Liver (tissue), 3 donors: ENCODE data around the gene VPS35L.
A peak's percentile ranks its signal among the peaks of the same experiment; 100 is the strongest.

Experiments
- GABPA ChIP-seq, 2 donors: IDR thresholded peaks in 1 of 2; conservative IDR thresholded peaks in 1 of 2; 2 replicates each; pipeline ENCODE4 v1.6.1; 2016; ENCODE audit warnings: antibody characterized with exemption in 2 of 2, mild to moderate bottlenecking in 1 of 2, moderate library complexity in 1 of 2
- MAX ChIP-seq: IDR thresholded peaks from 2 replicates; pipeline ENCODE4 v1.6.1; 2016; ENCODE audit warnings: antibody characterized with exemption
- RAD21 ChIP-seq, 2 donors: IDR thresholded peaks; 2 replicates each; pipeline ENCODE4 v1.6.1; 2016; ENCODE audit warnings: antibody characterized with exemption in 2 of 2, mild to moderate bottlenecking in 2 of 2
- REST ChIP-seq: IDR thresholded peaks from 2 replicates; pipeline ENCODE4 v1.6.1; 2016; ENCODE audit warnings: antibody characterized with exemption, mild to moderate bottlenecking
- YY1 ChIP-seq: IDR thresholded peaks from 2 replicates; pipeline ENCODE4 v1.6.1; 2016; ENCODE audit warnings: antibody characterized with exemption, mild to moderate bottlenecking
- TF ChIP-seq, protein P1 (sequence below): fragments of 150-350 bp; IDR thresholded peaks from 2 replicates; pipeline ENCODE4 v1.5.1; 2017; ENCODE audit warnings: improper control_type of control experiment, low read depth, low read length; ENCODE audit not compliant: missing input control
- donor health status: healthy.
- donor health status: healthy.

DNA sequence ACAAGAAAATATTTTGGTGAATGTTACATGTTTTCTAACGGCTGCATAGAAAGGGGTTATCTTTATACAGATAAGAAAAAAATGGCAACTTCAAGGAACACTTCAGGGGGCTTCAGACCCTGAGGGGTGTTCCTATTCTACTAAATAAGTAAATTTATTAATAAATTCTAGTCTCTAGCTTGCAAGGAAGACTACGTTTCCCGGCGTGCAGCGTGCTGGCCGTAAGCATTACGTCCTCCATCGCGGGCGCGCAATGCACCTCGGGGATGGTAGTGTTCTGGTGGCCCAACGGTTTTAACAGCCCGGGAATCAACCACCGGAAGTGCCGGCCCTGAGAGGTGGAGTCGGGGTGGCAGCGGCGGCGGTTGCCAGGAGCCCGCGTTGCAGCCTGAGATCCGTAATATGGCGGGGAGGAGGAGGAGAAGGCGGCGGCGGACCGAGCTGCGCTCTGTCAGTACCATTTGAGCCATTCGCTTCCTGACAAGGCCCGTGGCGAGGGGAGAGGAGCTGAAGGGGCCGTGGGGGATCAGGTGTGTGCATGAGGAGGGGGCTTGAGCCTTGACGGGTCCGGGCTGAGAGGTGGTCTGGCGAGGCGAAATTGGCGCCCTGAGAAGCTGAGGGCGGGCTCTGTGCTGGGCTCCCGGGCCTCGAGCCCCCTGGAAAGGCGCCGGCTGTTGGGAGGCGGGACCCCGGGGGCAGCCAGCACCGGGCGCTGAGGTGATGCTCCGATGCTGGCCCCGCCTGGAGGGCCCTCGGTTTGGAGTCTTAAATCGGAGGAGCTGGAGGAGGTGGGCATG, 31.7 kb upstream of the VPS35L start, which contains the start of gene CCP110:
- TF ChIP-seq, protein P1, sequence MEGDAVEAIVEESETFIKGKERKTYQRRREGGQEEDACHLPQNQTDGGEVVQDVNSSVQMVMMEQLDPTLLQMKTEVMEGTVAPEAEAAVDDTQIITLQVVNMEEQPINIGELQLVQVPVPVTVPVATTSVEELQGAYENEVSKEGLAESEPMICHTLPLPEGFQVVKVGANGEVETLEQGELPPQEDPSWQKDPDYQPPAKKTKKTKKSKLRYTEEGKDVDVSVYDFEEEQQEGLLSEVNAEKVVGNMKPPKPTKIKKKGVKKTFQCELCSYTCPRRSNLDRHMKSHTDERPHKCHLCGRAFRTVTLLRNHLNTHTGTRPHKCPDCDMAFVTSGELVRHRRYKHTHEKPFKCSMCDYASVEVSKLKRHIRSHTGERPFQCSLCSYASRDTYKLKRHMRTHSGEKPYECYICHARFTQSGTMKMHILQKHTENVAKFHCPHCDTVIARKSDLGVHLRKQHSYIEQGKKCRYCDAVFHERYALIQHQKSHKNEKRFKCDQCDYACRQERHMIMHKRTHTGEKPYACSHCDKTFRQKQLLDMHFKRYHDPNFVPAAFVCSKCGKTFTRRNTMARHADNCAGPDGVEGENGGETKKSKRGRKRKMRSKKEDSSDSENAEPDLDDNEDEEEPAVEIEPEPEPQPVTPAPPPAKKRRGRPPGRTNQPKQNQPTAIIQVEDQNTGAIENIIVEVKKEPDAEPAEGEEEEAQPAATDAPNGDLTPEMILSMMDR: no peak
- TF ChIP-seq REST (no peak), MAX (peak; percentile 68), YY1 (peak; percentile 96), GABPA (IDR thresholded peaks at IDR 0.05 in 1 of 2, conservative IDR thresholded peaks at IDR 0.05 in 1 of 2) (peak; percentile 69 to 91), RAD21 (IDR thresholded peaks at IDR 0.05) (peak in 1 of 2 donors; percentile 10)
